ENCODE measurements around the gene MYO1B. TPM values are rescaled to one million over a fixed set of nuclear protein-coding genes. Genes with fewer than 3 reads are reported as not detected.
A peak's percentile ranks its signal among the peaks of the same experiment; 100 is the strongest.

The MYO1B gene
- total and polyA plus RNA-seq, 8 donors, result 28.6 to 102 (median 54.7) TPM

- DNase-seq, result no peak
- Histone ChIP-seq H3K27ac (no peak overlapping the region), H3K9me3 (no peaks in the 10 kb centered on the region), H3K4me1 (no peaks in the 10 kb centered on the region), H3K4me3 (no peak overlapping the region), H3K36me3 (peaks cover 0 to 59% (median 22%) of the 10 kb centered on the region in 3 donors), H3K27me3 (no peaks in the 10 kb centered on the region)
- TF ChIP-seq CTCF (IDR thresholded peaks at IDR 0.05), result no peak
- WGBS, 2 donors, result 83 to 90% methylated on average over 2 of the region's 2 CpGs
- no peak for ATAC-seq
- FAIRE-seq, result no peak
- intact Hi-C loops (cut with DNase I), result no loop called here
Measured at GRCh38 chr2:191394043-191394442, 148.8 kb downstream of the MYO1B start.

GRCh38 chr2:191396794-191397193, 151.6 kb downstream of the MYO1B start:
- no peak overlapping the region for H3K4me3 ChIP-seq
- H3K27me3 ChIP-seq, result no peaks in the 10 kb centered on the region
- TF ChIP-seq CTCF (IDR thresholded peaks at IDR 0.05), result no peak
- H3K36me3 ChIP-seq, result peaks cover 0 to 44% (median 8%) of the 10 kb centered on the region in 3 donors
- 95 to 97% methylated on average over 5 of the region's 5 CpGs for WGBS, 2 donors
- intact Hi-C loops (cut with DNase I), result no loop called here
- DNase-seq (no peak), FAIRE-seq (no peak), ATAC-seq (no peak)
- H3K27ac ChIP-seq, result no peak overlapping the region
- H3K9me3 ChIP-seq, result no peaks in the 10 kb centered on the region
- H3K4me1 ChIP-seq, result peaks cover 4 to 11% (median 8%) of the 10 kb centered on the region in 3 donors

- Histone ChIP-seq H3K27me3 (no peaks in the 10 kb centered on the region), H3K4me3 (no peak overlapping the region), H3K4me1 (peaks cover 24 to 36% (median 25%) of the 10 kb centered on the region in 3 donors), H3K27ac (no peak overlapping the region), H3K36me3 (peaks cover 0 to 17% (median 0%) of the 10 kb centered on the region in 3 donors), H3K9me3 (no peaks in the 10 kb centered on the region)
- DNase-seq, result no peak
- 88% methylated on average over 5 of the region's 5 CpGs for WGBS, 2 donors
- no peak for ATAC-seq
- no peak for FAIRE-seq
- intact Hi-C loops (cut with DNase I), result no loop called here
- TF ChIP-seq CTCF (IDR thresholded peaks at IDR 0.05), result no peak
Measured at GRCh38 chr2:191399601-191400000, 154.4 kb downstream of the MYO1B start.

GRCh38 chr2:191401287-191401686, 156.1 kb downstream of the MYO1B start:
- DNase-seq (no peak), FAIRE-seq (no peak), ATAC-seq (peak in 2 of 4 donors; percentile 30 to 44)
- intact Hi-C loops (cut with DNase I), result no loop called here
- Histone ChIP-seq H3K36me3 (peaks cover 0 to 5% (median 0%) of the 10 kb centered on the region in 3 donors), H3K27ac (no peak overlapping the region), H3K4me1 (peaks cover 24 to 36% (median 27%) of the 10 kb centered on the region in 3 donors), H3K9me3 (no peaks in the 10 kb centered on the region), H3K4me3 (no peak overlapping the region), H3K27me3 (no peaks in the 10 kb centered on the region)
- TF ChIP-seq CTCF (IDR thresholded peaks at IDR 0.05), result no peak
- WGBS, 2 donors, result 0 to 11% methylated on average over 1 of the region's 1 CpG

GRCh38 chr2:191402966-191403565, 157.9 kb downstream of the MYO1B start:
- Histone ChIP-seq H3K4me1 (peaks cover 24 to 36% (median 27%) of the 10 kb centered on the region in 3 donors), H3K36me3 (peaks cover 0 to 6% (median 0%) of the 10 kb centered on the region in 3 donors), H3K27ac (no peak overlapping the region), H3K9me3 (no peaks in the 10 kb centered on the region), H3K27me3 (no peaks in the 10 kb centered on the region), H3K4me3 (no peak overlapping the region)
- peak in 3 of 4 donors; percentile 23 to 56 (median 53) for ATAC-seq
- no peak for FAIRE-seq
- no peak for DNase-seq
- intact Hi-C loops (cut with DNase I), result no loop called here
- TF ChIP-seq CTCF (IDR thresholded peaks at IDR 0.05), result no peak
- WGBS, 2 donors, result 66 to 71% methylated on average over 3 of the region's 3 CpGs
